Measurements from ENCODE around the gene PTPN1.

DNA sequence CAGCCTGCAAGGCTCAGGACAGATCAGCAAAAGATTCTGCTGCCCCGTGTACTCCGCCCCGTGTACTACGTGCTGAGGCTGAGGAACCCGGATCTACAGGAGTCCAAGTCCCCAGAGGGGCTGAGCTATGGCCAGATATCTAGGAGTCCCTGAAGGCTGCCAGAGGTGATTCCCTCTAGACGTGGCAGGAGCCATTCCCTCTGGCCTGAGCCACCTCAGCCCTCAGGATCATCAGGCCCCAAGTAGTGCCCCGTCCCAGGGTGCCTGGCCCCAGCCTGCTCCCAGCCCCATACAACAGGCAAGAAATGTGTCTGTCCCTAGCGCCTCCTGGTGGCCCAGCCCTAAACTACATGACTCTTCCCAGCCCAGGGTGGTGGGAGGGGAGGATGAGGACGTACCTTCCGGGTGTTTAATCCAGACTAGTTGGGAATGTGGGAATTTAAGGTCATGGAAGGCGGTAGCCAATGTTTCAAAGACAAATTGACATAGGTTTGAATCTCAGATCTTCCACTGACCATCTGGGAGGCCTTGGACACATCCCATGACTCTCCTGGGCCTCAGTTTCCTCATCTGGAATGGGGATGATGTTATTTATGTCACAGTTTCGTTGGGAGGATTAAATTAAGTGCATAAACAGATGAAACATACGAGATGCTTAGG lies 49.4 kb upstream of the PTPN1 start:
- TF ChIP-seq CTCF (IDR thresholded peaks at IDR 0.05) (peak; percentile 73 to 98 (median 92)), POLR2A (IDR thresholded peaks at IDR 0.05) (peak in 1 of 2 donors; percentile 33)

Data from Peyer's patch (tissue), 4 donors.